Measurements from ENCODE around the gene CCND1. TPM values are rescaled to one million over a fixed set of nuclear protein-coding genes. Genes with fewer than 3 reads are reported as not detected.

The CCND1 gene
- total RNA-seq, 1 donor from 2014 or later, result 533 TPM

- no peak for DNase-seq (ENCODE audit: low read depth)
- no peak for TF ChIP-seq CTCF (conservative IDR thresholded peaks at IDR 0.05; ENCODE audit: low read depth, low read length)
These were observed 56.9 kb downstream of the CCND1 start for GRCh38 chr11:69697861-69698260.

GRCh38 chr11:69698362-69698761, 57.4 kb downstream of the CCND1 start:
- no peak overlapping the region for H3K4me3 ChIP-seq (ENCODE audit: low read depth, low read length)
- no peak for TF ChIP-seq CTCF (conservative IDR thresholded peaks at IDR 0.05; ENCODE audit: low read depth, low read length)
- DNase-seq (ENCODE audit: low read depth), result no peak

More at GRCh38 chr11:69697861-69698260, 56.9 kb downstream of the CCND1 start:
- no peak overlapping the region for H3K4me3 ChIP-seq (ENCODE audit: low read depth, low read length)

GRCh38 chr11:69699213-69699612, 58.3 kb downstream of the CCND1 start:
- DNase-seq (ENCODE audit: low read depth), result no peak
- no peak for TF ChIP-seq CTCF (conservative IDR thresholded peaks at IDR 0.05; ENCODE audit: low read depth, low read length)
- no peak overlapping the region for H3K4me3 ChIP-seq (ENCODE audit: low read depth, low read length)

- DNase-seq (ENCODE audit: low read depth), result no peak
- TF ChIP-seq CTCF (conservative IDR thresholded peaks at IDR 0.05; ENCODE audit: low read depth, low read length), result no peak
- no peak overlapping the region for H3K4me3 ChIP-seq (ENCODE audit: low read depth, low read length)
These were observed 59.6 kb downstream of the CCND1 start for GRCh38 chr11:69700278-69701140.

GRCh38 chr11:69702239-69702691, 61.3 kb downstream of the CCND1 start:
- DNase-seq (ENCODE audit: low read depth), result no peak
- TF ChIP-seq CTCF (conservative IDR thresholded peaks at IDR 0.05; ENCODE audit: low read depth, low read length), result no peak

GRCh38 chr11:69702769-69703452, 62.0 kb downstream of the CCND1 start:
- no peak overlapping the region for H3K4me3 ChIP-seq (ENCODE audit: low read depth, low read length)
- no peak for TF ChIP-seq CTCF (conservative IDR thresholded peaks at IDR 0.05; ENCODE audit: low read depth, low read length)
- no peak for DNase-seq (ENCODE audit: low read depth)

More at GRCh38 chr11:69702239-69702691, 61.3 kb downstream of the CCND1 start:
- H3K4me3 ChIP-seq (ENCODE audit: low read depth, low read length), result no peak overlapping the region

All from epithelial cell of proximal tubule (primary cell).